ENCODE data around the gene STUM.

DNA sequence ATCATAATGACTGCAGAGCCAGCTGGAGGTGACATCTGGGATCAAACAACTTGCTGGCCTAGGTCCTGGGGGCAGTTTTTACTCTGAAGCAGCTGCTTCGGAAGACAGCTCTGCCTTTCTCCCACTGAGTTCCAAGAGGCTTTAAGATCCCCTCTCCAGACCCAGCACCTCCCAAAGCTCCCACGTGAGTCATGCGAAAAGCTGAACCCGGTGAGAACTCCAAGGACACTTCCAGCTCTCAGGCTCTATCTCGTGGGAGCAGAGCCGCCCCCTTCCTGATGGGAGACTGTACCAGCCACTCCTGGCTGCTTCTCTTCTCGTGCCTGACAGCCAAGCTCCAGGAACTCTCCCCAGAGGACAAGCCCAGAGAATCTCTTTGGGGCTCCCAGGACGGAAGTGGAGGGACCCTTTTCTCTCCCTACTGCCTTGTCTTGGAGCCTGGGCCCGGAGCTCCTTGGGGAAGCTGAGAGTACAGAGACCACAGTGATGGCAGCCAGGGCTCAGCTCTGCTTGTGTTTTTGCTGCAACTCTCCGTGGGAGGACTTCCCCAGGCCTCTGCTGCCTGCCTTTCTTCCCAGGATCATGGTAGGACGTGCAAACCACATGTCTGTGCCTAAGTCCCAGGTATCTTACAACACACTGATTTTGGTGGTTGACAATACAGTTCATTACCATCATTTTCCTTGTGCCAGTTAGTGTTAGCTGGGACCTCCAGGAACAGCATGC is 40.6 kb downstream of the STUM start:
- TF ChIP-seq, protein P1, sequence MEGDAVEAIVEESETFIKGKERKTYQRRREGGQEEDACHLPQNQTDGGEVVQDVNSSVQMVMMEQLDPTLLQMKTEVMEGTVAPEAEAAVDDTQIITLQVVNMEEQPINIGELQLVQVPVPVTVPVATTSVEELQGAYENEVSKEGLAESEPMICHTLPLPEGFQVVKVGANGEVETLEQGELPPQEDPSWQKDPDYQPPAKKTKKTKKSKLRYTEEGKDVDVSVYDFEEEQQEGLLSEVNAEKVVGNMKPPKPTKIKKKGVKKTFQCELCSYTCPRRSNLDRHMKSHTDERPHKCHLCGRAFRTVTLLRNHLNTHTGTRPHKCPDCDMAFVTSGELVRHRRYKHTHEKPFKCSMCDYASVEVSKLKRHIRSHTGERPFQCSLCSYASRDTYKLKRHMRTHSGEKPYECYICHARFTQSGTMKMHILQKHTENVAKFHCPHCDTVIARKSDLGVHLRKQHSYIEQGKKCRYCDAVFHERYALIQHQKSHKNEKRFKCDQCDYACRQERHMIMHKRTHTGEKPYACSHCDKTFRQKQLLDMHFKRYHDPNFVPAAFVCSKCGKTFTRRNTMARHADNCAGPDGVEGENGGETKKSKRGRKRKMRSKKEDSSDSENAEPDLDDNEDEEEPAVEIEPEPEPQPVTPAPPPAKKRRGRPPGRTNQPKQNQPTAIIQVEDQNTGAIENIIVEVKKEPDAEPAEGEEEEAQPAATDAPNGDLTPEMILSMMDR (IDR thresholded peaks at IDR 0.05; ENCODE audit: low read length), result no peak
- TF ChIP-seq EZH2phosphoT487 (IDR thresholded peaks at IDR 0.05; ENCODE audit: low read length), result no peak
- TF ChIP-seq EZH2 (optimal IDR thresholded peaks at IDR 0.05; ENCODE audit: low read depth, low read length), result no peak
